ENCODE measurements around the gene EYS. TPM values are rescaled to one million over a fixed set of nuclear protein-coding genes. Genes with fewer than 3 reads are reported as not detected.
"Not testable (repeated sequence)": the region's sequence is repeated elsewhere in the genome, so short reads cannot be mapped to it uniquely, and the experiment has no call there.

EYS gene
- total RNA-seq, 1 donor from 2014 or later = not detected

DNA sequence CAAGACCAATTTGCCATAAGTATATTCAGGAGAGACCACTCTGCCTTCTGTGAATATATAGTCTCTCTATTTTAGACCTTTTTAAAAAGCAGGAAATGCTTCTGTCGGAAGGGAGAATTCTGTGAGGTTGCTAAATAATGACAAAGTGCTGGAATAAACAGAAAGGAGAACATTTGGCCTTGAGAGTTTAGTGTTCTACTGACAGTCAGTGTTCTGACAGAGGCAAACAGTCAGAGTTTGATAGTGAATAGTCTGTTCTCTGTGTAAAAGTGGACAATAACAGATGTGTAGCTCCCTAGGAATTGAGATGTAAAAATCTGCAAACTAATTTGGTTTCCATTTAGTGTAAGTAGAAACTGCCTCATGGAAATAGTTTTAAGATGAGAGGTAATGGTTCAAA is 1850.8 kb downstream of the EYS start:
- no peaks in the 10 kb centered on the region for H3K4me1 ChIP-seq
- TF ChIP-seq, protein P1, sequence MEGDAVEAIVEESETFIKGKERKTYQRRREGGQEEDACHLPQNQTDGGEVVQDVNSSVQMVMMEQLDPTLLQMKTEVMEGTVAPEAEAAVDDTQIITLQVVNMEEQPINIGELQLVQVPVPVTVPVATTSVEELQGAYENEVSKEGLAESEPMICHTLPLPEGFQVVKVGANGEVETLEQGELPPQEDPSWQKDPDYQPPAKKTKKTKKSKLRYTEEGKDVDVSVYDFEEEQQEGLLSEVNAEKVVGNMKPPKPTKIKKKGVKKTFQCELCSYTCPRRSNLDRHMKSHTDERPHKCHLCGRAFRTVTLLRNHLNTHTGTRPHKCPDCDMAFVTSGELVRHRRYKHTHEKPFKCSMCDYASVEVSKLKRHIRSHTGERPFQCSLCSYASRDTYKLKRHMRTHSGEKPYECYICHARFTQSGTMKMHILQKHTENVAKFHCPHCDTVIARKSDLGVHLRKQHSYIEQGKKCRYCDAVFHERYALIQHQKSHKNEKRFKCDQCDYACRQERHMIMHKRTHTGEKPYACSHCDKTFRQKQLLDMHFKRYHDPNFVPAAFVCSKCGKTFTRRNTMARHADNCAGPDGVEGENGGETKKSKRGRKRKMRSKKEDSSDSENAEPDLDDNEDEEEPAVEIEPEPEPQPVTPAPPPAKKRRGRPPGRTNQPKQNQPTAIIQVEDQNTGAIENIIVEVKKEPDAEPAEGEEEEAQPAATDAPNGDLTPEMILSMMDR (IDR thresholded peaks at IDR 0.05) = no peak
- no peaks in the 10 kb centered on the region for H3K9me3 ChIP-seq
- no peaks in the 10 kb centered on the region for H3K36me3 ChIP-seq
- DNase-seq (ENCODE audit: low spot score in 2 of 2) = no peak
- no peak overlapping the region for H3K4me3 ChIP-seq
- intact Hi-C loops (cut with DNase I) = no loop called here
- H3K27ac ChIP-seq = no peak overlapping the region
- no peaks in the 10 kb centered on the region for H3K27me3 ChIP-seq

DNA sequence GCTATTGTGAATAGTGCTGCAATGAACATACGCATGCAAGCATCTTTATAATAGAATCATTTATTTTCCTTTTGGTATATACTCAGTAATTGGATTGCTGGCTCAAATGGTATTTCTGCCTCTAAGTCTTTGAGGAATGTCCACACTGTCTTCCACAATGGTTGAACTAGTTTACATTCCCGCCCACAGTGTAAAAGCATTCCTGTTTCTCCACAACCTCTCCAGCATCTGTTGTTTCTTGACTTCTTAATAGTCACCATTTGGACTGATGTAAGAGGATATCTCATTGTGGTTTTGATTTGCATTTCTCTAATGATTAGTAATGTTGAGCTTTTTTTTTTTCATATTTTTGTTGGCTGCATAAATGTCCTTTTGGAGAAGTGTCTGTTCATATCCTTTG is 1862.7 kb downstream of the EYS start:
- Histone ChIP-seq H3K27me3 (no peaks in the 10 kb centered on the region), H3K27ac (no peak overlapping the region), H3K4me3 (no peak overlapping the region), H3K4me1 (no peaks in the 10 kb centered on the region), H3K9me3 (no peaks in the 10 kb centered on the region), H3K36me3 (no peaks in the 10 kb centered on the region)
- no peak for DNase-seq (ENCODE audit: low spot score in 2 of 2)
- TF ChIP-seq, protein P1 (IDR thresholded peaks at IDR 0.05) = no peak
- intact Hi-C loops (cut with DNase I) = no loop called here

DNA sequence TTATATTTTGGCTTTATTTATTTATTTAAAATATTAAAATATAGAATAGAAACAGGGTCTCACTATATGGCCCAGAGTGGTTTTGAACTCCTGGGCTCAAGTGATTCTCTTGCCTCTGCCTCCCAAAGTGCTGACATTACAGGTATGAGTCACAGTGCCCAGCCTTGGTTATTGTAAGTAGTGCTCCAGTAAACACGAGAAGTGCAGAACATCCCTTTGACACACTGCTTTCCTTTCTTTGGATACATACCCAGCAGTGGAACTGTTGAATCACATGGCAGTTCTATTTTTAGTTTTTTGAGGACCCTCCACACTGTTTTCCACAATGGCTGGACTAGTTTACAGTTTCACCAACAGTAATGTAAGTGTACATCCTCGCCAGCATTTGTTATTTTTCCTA is 1867.5 kb downstream of the EYS start:
- H3K36me3 ChIP-seq = no peaks in the 10 kb centered on the region
- intact Hi-C loops (cut with DNase I) = no loop called here
- TF ChIP-seq, protein P1 (IDR thresholded peaks at IDR 0.05) = no peak
- no peaks in the 10 kb centered on the region for H3K9me3 ChIP-seq
- DNase-seq (ENCODE audit: low spot score in 2 of 2) = no peak
- H3K27me3 ChIP-seq = no peaks in the 10 kb centered on the region
- no peak overlapping the region for H3K27ac ChIP-seq
- no peak overlapping the region for H3K4me3 ChIP-seq
- no peaks in the 10 kb centered on the region for H3K4me1 ChIP-seq

DNA sequence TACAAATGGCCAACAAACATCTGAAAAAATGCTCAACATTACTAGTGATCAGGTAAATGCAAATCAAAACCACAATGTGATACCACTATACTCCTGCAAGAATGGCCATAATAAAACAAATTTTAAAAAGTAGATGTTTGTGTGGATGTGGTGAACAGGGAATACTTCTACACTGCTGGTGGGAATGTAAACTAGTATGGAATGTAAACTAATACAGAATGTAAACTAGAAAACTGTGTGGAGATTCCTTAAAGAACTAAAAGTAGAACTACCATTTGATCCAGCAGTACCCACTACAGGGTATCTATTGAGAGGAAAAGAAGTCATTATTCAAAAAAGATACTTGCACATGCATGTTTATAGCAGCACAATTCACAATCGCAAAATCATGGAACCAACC is 1878.3 kb downstream of the EYS start:
- H3K4me1 ChIP-seq; H3K27ac ChIP-seq; H3K36me3 ChIP-seq; DNase-seq (ENCODE audit: low spot score in 2 of 2); intact Hi-C loops (cut with DNase I); H3K4me3 ChIP-seq; H3K27me3 ChIP-seq; H3K9me3 ChIP-seq: not testable (repeated sequence)

DNA sequence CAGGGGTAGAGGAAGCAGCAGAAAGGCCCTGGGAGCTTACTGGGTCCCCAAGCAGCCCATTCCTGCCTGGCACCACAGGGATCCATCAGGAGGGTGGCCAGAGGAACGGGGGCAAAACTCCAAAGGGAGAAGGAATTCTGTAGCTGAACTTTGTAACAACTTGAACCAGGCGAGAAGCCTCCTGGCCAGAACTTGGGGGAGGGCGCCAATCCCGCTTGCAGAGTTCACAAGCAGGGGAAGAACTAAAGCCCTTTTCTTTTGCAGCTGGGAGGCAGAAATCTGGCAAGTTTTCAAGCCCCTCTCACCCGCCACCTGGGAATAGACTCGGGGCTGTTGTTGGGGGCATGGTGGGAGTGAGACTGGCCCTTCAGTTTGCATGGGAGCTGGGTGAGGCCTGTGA is 1882.3 kb downstream of the EYS start:
- no peaks in the 10 kb centered on the region for H3K4me1 ChIP-seq
- no peak overlapping the region for H3K4me3 ChIP-seq
- H3K9me3 ChIP-seq = no peaks in the 10 kb centered on the region
- intact Hi-C loops (cut with DNase I) = no loop called here
- no peak overlapping the region for H3K27ac ChIP-seq
- TF ChIP-seq, protein P1 (IDR thresholded peaks at IDR 0.05) = no peak
- no peaks in the 10 kb centered on the region for H3K36me3 ChIP-seq
- DNase-seq (ENCODE audit: low spot score in 2 of 2) = no peak
- no peaks in the 10 kb centered on the region for H3K27me3 ChIP-seq

DNA sequence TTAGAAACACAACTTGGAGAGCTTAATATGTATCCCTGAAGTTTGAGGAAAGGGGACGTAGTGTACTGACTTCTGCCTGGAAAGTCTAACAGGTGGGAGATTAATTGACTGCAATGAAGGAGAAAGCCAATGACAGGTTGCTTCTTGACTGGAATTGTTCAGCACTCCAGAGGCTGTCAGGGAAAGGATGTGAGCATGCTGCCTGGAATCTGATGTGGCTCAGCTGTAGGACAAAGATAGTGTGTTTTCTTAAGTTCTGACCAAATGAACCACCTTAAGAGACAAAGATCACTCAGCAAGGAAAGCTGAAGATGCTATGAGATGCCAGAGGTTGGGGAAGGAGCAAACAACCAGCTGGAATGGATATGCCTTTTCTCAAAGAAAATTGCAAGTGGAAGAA is 1885.6 kb downstream of the EYS start:
- intact Hi-C loops (cut with DNase I) = no loop called here
- DNase-seq (ENCODE audit: low spot score in 2 of 2) = no peak
- Histone ChIP-seq H3K27me3 (no peaks in the 10 kb centered on the region), H3K4me1 (no peaks in the 10 kb centered on the region), H3K36me3 (no peaks in the 10 kb centered on the region), H3K9me3 (no peaks in the 10 kb centered on the region), H3K27ac (no peak overlapping the region), H3K4me3 (no peak overlapping the region)
- TF ChIP-seq, protein P1 (IDR thresholded peaks at IDR 0.05) = no peak

Measured in ascending aorta (tissue), 2 donors.